Gastrocnemius medialis (tissue), 4 donors: ENCODE measurements around the gene TPM2. TPM values are rescaled to one million over a fixed set of nuclear protein-coding genes. Genes with fewer than 3 reads are reported as not detected.

Experiments used
- ATAC-seq, 2 donors: fragments of 150-250 bp; one replicate each; pipeline ENCODE4 v1.9.1; 2016
- DNase-seq, 2 donors: peaks; one replicate each; pipeline ENCODE4 v3.0.0-alpha.2; 2019
- H3K27ac ChIP-seq, 4 donors: fragments of 200-600 bp; sonication (generic); 1 replicate in 1 of 4; 2 replicates in 3 of 4; pipeline ENCODE4 v1.5.1; 2016 to 2018; ENCODE audit warnings: mild to moderate bottlenecking in 2 of 4, moderate library complexity in 1 of 4
- H3K27me3 ChIP-seq, 3 donors: fragments of 200-600 bp; sonication (generic) in 2 of 3; 1 replicate in 1 of 3; 2 replicates in 2 of 3; pipeline versions ENCODE4 v1.5.1 to v1.6.0; 2016 to 2019; ENCODE audit warnings: mild to moderate bottlenecking in 1 of 3, moderate library complexity in 1 of 3
- H3K36me3 ChIP-seq, 2 donors: fragments of 200-600 bp; sonication (generic) in 1 of 2; one replicate each; pipeline ENCODE4 v1.5.1; 2017 to 2018
- H3K4me1 ChIP-seq, 2 donors: fragments of 200-600 bp; sonication (generic) in 1 of 2; one replicate each; pipeline ENCODE4 v1.5.1; 2016 to 2017; ENCODE audit warnings: mild to moderate bottlenecking in 2 of 2
- H3K4me3 ChIP-seq, 4 donors: fragments of 200-600 bp; sonication (generic) in 3 of 4; 1 replicate in 1 of 4; 2 replicates in 3 of 4; pipeline ENCODE4 v1.5.1; 2016 to 2019; ENCODE audit warnings: mild to moderate bottlenecking in 2 of 4
- H3K9me3 ChIP-seq, 3 donors: fragments of 200-600 bp; sonication (generic) in 2 of 3; 1 replicate in 1 of 3; 2 replicates in 2 of 3; pipeline ENCODE4 v1.5.1; 2016 to 2019
- POLR2A ChIP-seq, 2 donors: fragments of 450-650 bp; IDR thresholded peaks; one replicate each; pipeline ENCODE4 v1.6.1; 2017; ENCODE audit warnings: antibody characterized with exemption in 2 of 2, mild to moderate bottlenecking in 2 of 2, moderate library complexity in 2 of 2
- in situ Hi-C, 4 donors: fragments of 200-750 bp; cut with MboI; loops; one replicate each; pipeline versions ENCODE4 v1.15.0 to v1.8.0; 2017; ENCODE audit warnings: low sequenced_read_pairs in 4 of 4
- intact Hi-C: fragments of 100-400 bp; cut with DNase I; formaldehyde crosslinking; loops from one replicate; pipeline ENCODE4 v1.15.1; 2023; ENCODE audit warnings: low total_unique reads
- total RNA-seq, 4 donors: library from RNA; depleted of rRNA; stranded (reverse); fragments of >200 nt; gene quantifications; one replicate each; pipeline versions ENCODE4 v1.1.0 to v1.2.3, GENCODE V29; 2016
- TF ChIP-seq, protein P1 (sequence below), 5 experiments: fragments of 450-650 bp in 3 of 5; fragments of 200-600 bp in 2 of 5; sonication (generic) in 2 of 5; IDR thresholded peaks in 4 of 5; conservative IDR thresholded peaks in 1 of 5; 1 replicate in 4 of 5; 2 replicates in 1 of 5; pipeline ENCODE4 v1.5.1; 2016 to 2019; ENCODE audit warnings: antibody characterized with exemption in 5 of 5, mild to moderate bottlenecking in 3 of 5, moderate library complexity in 3 of 5

TPM2 gene
- total RNA-seq, 4 donors from 2014 or later = 6,121 to 7,913 (median 7,020) TPM

DNA sequence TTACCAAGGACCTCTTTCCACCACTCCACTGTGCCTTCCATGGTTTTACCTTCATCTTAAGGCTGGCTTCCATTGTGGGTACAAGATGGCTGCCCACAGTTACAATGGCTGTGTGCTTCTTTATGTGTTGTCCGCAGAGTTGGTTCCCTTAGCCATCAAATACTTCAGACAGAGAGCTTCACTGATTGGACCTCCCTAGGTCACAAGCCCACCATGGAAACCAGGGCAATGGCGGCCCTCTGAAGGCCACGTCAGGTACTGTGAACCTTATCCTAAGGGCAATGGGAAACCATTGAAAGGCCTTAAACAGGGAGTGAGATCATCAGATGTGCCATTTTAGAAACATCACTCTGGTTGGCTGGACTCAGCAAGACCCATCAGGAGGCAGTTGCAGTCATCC is 21.8 kb downstream of the TPM2 start:
- no peak for TF ChIP-seq POLR2A (IDR thresholded peaks at IDR 0.05)
- TF ChIP-seq, protein P1, sequence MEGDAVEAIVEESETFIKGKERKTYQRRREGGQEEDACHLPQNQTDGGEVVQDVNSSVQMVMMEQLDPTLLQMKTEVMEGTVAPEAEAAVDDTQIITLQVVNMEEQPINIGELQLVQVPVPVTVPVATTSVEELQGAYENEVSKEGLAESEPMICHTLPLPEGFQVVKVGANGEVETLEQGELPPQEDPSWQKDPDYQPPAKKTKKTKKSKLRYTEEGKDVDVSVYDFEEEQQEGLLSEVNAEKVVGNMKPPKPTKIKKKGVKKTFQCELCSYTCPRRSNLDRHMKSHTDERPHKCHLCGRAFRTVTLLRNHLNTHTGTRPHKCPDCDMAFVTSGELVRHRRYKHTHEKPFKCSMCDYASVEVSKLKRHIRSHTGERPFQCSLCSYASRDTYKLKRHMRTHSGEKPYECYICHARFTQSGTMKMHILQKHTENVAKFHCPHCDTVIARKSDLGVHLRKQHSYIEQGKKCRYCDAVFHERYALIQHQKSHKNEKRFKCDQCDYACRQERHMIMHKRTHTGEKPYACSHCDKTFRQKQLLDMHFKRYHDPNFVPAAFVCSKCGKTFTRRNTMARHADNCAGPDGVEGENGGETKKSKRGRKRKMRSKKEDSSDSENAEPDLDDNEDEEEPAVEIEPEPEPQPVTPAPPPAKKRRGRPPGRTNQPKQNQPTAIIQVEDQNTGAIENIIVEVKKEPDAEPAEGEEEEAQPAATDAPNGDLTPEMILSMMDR (IDR thresholded peaks at IDR 0.05 in 4 of 5, conservative IDR thresholded peaks at IDR 0.05 in 1 of 5) = no peak
- Histone ChIP-seq H3K27me3 (no peaks in the 10 kb centered on the region), H3K9me3 (no peaks in the 10 kb centered on the region), H3K27ac (no peak overlapping the region), H3K4me1 (peaks cover 4 to 12% of the 10 kb centered on the region in 2 donors), H3K4me3 (no peak overlapping the region), H3K36me3 (no peaks in the 10 kb centered on the region)
- DNase-seq = no peak
- ATAC-seq = no peak
- in situ Hi-C loops = loop anchor here in 2 of 4 donors (10.0 to 25.0 kb wide), 2 partner anchors 57 to 106 kb away; a partner anchor contains a TSS
- intact Hi-C loops = no loop called here

DNA sequence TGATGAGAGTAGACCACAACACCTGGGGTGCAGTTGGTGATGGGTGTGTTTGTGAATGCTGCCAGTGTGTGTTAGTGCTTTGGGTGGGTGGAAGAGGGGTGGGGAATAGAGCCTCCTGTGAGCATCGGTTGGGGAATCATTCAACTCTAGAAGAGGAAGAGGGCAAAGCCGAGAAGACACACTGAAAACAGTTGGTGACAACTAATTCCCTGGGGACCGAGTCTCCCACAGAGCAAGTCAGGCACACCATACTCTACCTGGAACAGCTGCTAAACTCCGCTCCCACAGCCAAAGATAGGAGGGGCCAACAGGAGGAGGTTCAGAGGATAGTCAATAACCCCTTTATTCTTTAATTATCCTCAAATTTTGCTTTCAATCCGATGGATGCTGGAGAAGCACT is 23.2 kb downstream of the TPM2 start:
- ATAC-seq (no peak), DNase-seq (no peak)
- intact Hi-C loops = no loop called here
- Histone ChIP-seq H3K27me3 (no peaks in the 10 kb centered on the region), H3K9me3 (no peaks in the 10 kb centered on the region), H3K4me1 (peaks cover 4 to 13% of the 10 kb centered on the region in 2 donors), H3K27ac (no peak overlapping the region), H3K36me3 (no peaks in the 10 kb centered on the region), H3K4me3 (no peak overlapping the region)
- in situ Hi-C loops = loop anchor here in 2 of 4 donors (10.0 to 25.0 kb wide), 2 partner anchors 58 to 104 kb away; a partner anchor contains a TSS
- no peak for TF ChIP-seq POLR2A (IDR thresholded peaks at IDR 0.05)
- TF ChIP-seq, protein P1 (IDR thresholded peaks at IDR 0.05 in 4 of 5, conservative IDR thresholded peaks at IDR 0.05 in 1 of 5) = no peak

DNA sequence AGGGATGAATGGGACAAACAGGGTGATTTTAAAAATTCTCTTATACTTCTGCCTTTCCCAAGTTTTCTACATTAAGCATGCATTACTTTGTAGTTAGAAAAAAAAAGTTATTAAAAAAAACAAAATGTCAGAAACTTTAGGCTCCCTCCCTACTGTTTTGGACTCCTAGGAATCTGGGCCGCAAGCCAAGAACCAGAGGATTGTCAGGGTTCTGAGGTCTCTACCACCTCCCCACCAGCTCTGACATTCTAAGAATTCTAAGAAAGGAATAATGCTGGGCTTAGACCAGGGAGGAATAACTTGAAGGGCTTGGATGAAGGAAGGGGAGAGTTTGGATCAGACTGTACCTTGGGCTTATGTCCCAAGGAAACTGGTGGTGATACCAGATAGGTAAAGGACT is 23.7 kb downstream of the TPM2 start:
- no peak overlapping the region for H3K4me3 ChIP-seq
- H3K4me1 ChIP-seq = peaks cover 4 to 18% of the 10 kb centered on the region in 2 donors
- no peak for TF ChIP-seq POLR2A (IDR thresholded peaks at IDR 0.05)
- TF ChIP-seq, protein P1 (IDR thresholded peaks at IDR 0.05 in 4 of 5, conservative IDR thresholded peaks at IDR 0.05 in 1 of 5) = no peak
- intact Hi-C loops = no loop called here
- H3K27me3 ChIP-seq = no peaks in the 10 kb centered on the region
- no peak for ATAC-seq
- no peaks in the 10 kb centered on the region for H3K36me3 ChIP-seq
- no peak overlapping the region for H3K27ac ChIP-seq
- no peak for DNase-seq
- H3K9me3 ChIP-seq = no peaks in the 10 kb centered on the region
- in situ Hi-C loops = loop anchor here in 2 of 4 donors (10.0 to 25.0 kb wide), 2 partner anchors 59 to 104 kb away; a partner anchor contains a TSS

DNA sequence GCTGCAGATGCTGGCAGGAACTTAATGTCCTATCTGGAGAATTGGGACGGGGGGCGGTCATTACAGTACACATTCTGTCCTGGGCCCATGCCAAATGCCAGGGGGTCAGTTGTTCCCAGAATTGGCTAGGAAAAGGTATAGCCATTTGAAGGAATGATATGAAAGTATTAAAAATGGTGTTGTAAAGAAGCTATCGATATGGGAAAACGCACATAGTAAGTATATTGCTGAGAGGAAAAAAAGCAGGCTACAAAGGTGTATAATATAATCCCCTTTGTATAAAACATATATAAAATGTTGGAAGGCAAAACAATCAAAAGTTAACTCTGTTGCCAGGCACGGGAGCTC is 24.3 kb downstream of the TPM2 start:
- DNase-seq (no peak), ATAC-seq (no peak)
- H3K27ac ChIP-seq = peak overlapping the region; percentile 59 to 65 (median 62)
- TF ChIP-seq, protein P1 (IDR thresholded peaks at IDR 0.05 in 4 of 5, conservative IDR thresholded peaks at IDR 0.05 in 1 of 5) = no peak
- TF ChIP-seq POLR2A (IDR thresholded peaks at IDR 0.05) = no peak
- H3K4me1 ChIP-seq = peaks cover 10 to 24% of the 10 kb centered on the region in 2 donors
- no peaks in the 10 kb centered on the region for H3K9me3 ChIP-seq
- H3K27me3 ChIP-seq = no peaks in the 10 kb centered on the region
- H3K36me3 ChIP-seq = peaks cover 0 to 5% of the 10 kb centered on the region in 2 donors
- peak overlapping the region; percentile 46 to 70 (median 60) for H3K4me3 ChIP-seq
- in situ Hi-C loops (loop anchor here in 2 of 4 donors (10.0 to 25.0 kb wide), 2 partner anchors 59 to 103 kb away; a partner anchor contains a TSS), intact Hi-C loops (no loop called here)
